Breast epithelium (tissue), 3 donors: ENCODE results near the gene TEX13D.

Experiments used
- CTCF ChIP-seq, 3 donors: fragments of 450-650 bp; IDR thresholded peaks; one replicate each; pipeline ENCODE4 v1.5.1; 2016 to 2017; ENCODE audit warnings: antibody characterized with exemption in 3 of 3, mild to moderate bottlenecking in 3 of 3, moderate library complexity in 3 of 3
- POLR2A ChIP-seq: fragments of 450-650 bp; IDR thresholded peaks from one replicate; pipeline ENCODE4 v1.6.1; 2016; ENCODE audit warnings: antibody characterized with exemption, mild to moderate bottlenecking, moderate library complexity

- TF ChIP-seq CTCF (IDR thresholded peaks at IDR 0.05), result no peak
- no peak for TF ChIP-seq POLR2A
Measured at GRCh38 chrX:124348182-124348581, 15.7 kb downstream of the TEX13D start.
